ENCODE results near the gene PRM1.

The PRM1 gene

GRCh38 chr16:11280616-11281522, at the start of gene PRM1:
Gene PRM1, minus strand, starts transcription at chr16:11281330. Its CDS starts 92 bp downstream, at chr16:11281238.
- no peak for DNase-seq (ENCODE audit: low read depth)

GRCh38 chr16:11330526-11331237, 49.6 kb upstream of the PRM1 start:
- no peak for DNase-seq (ENCODE audit: low read depth)

GRCh38 chr16:11329891-11330290, 48.8 kb upstream of the PRM1 start:
- DNase-seq (ENCODE audit: low read depth) = no peak

- no peak for DNase-seq (ENCODE audit: low read depth)
Observed at GRCh38 chr16:11329071-11329491, 48.0 kb upstream of the PRM1 start.

GRCh38 chr16:11328172-11329070, 47.3 kb upstream of the PRM1 start:
- no peak for DNase-seq (ENCODE audit: low read depth)

GRCh38 chr16:11327277-11328171, 46.4 kb upstream of the PRM1 start:
- DNase-seq (ENCODE audit: low read depth) = no peak

- DNase-seq (ENCODE audit: low read depth) = no peak
Observed at GRCh38 chr16:11326737-11327276, 45.7 kb upstream of the PRM1 start.

- no peak for DNase-seq (ENCODE audit: low read depth)
Observed at GRCh38 chr16:11326084-11326736, 45.1 kb upstream of the PRM1 start.

GRCh38 chr16:11325404-11326083, 44.4 kb upstream of the PRM1 start:
- no peak for DNase-seq (ENCODE audit: low read depth)

- no peak for DNase-seq (ENCODE audit: low read depth)
Observed at GRCh38 chr16:11323551-11324336, 42.6 kb upstream of the PRM1 start.

GRCh38 chr16:11322823-11323222, 41.7 kb upstream of the PRM1 start:
- DNase-seq (ENCODE audit: low read depth) = no peak

- DNase-seq (ENCODE audit: low read depth) = no peak
Observed at GRCh38 chr16:11321662-11322061, 40.5 kb upstream of the PRM1 start.

GRCh38 chr16:11320170-11320569, 39.0 kb upstream of the PRM1 start:
- DNase-seq (ENCODE audit: low read depth) = no peak

- no peak for DNase-seq (ENCODE audit: low read depth)
Observed at GRCh38 chr16:11319529-11320146, 38.5 kb upstream of the PRM1 start.

GRCh38 chr16:11318817-11319216, 37.7 kb upstream of the PRM1 start:
- DNase-seq (ENCODE audit: low read depth) = no peak

GRCh38 chr16:11316331-11317015, 35.3 kb upstream of the PRM1 start:
- no peak for DNase-seq (ENCODE audit: low read depth)

- DNase-seq (ENCODE audit: low read depth) = no peak
Observed at GRCh38 chr16:11315510-11315909, 34.4 kb upstream of the PRM1 start.

Data from T-helper 22 cell (primary cell).